Measurements from ENCODE around the gene PCLO.

GRCh38 chr7:83038787-83039186, 123.9 kb downstream of the PCLO start:
- TF ChIP-seq CTCF (conservative IDR thresholded peaks at IDR 0.05 in 1 of 2, IDR thresholded peaks at IDR 0.05 in 1 of 2; ENCODE audit: extremely low read depth in 1 of 2, insufficient read depth in 1 of 2, low read depth in 1 of 2, low read length in 2 of 2) (no peak), EZH2 (IDR thresholded peaks at IDR 0.05; ENCODE audit: borderline replicate concordance, low read length) (no peak)

All from mammary epithelial cell (primary cell).